Mucosa of gallbladder (tissue), 1 donor: Measurements from ENCODE around the gene P2RX7. TPM values are rescaled to one million over a fixed set of nuclear protein-coding genes. Genes with fewer than 3 reads are reported as not detected.
"Not testable (repeated sequence)": the region's sequence is repeated elsewhere in the genome, so short reads cannot be mapped to it uniquely, and the experiment has no call there.

ENCODE experiments used
- DNase-seq: peaks from one replicate; pipeline ENCODE4 v3.0.0-alpha.2; 2020; ENCODE audit warnings: low spot score
- total RNA-seq: library from RNA; stranded (reverse); gene quantifications from one replicate; pipeline ENCODE4 v1.2.1, GENCODE V29; 2021
- donor health status: DM: no; HTN: no; CAD: no.

Gene P2RX7
- total RNA-seq, 1 donor from 2014 or later, result 7.7 TPM

GRCh38 chr12:121170611-121171260 lies 38.1 kb downstream of the P2RX7 start:
- no peak for DNase-seq

- no peak for DNase-seq
These were observed 39.5 kb downstream of the P2RX7 start for GRCh38 chr12:121172145-121172544.

DNA sequence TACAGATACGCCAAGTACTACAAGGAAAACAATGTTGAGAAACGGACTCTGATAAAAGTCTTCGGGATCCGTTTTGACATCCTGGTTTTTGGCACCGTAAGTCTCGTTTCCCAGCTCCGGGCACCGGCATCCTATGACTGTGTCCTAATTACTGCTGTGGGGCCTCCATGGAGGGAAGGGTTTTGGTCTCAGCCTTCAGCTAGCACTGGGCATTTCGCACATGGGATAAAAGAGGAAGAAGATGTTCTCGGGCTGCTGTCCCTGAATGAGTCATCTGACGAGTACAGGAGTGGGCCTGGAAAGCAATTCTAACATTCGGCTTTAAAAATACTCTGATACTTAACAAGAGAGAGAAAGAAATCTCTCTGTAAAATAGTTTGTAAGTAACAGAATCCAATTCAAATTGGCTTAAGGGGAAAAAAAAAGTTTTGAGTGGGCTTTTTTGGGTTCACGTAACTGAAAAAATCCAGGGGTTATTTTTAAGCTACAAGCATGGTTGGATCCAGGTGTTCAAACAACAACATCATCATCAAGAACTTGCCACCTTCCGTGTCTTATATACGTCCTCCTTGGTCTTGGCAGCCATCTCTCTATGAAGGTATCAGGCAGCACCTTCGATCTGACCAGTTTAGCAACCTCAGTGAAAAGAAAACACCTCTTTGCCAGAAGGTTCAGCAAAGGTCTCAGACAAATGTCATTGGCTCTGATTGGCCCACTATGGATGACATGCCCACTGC lies 42.9 kb downstream of the P2RX7 start:
- no peak for DNase-seq

GRCh38 chr12:121176826-121177529 lies 44.3 kb downstream of the P2RX7 start:
- DNase-seq, result no peak

DNA sequence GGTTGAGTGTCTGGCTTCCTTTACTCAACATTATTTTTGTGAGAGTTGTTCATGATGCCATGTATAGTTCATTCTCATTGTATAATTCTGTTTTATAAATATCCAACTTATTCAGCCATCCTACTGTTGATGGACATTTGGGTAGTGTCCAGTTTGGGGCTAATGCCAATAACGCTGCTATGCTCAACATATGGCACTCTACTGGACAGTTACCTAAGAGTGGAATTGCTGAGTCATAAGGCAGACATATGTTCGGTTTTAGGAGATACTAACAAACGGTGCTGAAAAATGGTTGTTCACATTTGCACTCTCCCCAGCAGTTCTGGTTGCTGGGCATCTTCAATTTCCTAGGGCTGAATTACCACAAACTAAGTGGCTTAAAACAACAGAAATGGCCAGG lies 48.5 kb downstream of the P2RX7 start:
- no peak for DNase-seq

DNA sequence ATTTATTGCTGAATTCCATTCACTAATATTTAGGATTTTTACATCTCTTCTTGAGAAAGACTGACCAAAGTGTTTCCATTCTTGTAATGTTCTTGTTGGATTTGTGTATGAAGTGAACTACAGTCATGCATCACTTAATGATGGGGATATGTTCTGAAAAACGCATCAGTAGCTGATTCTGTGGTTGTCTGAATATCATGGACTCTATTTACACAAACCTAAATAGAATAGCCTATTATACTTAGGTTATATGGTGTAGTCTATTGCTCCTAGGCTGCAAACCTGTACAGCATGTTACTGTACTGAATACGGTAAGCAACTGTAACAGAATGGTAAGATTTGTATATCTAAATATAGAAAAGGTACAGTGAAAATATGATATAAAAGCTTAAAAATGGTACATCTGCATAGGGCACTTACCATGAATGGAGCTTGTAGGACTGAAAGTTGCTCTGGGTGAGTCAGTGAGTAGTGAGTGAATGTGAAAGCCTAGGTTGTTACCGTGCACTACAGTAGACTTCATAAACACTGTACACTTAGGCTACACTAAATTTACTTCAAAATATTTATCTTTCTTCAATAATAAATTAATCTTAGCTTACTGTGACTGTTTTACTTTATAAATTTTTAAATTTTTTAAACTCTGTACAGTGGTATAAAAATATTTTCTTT lies 49.7 kb downstream of the P2RX7 start:
- DNase-seq, result no peak

DNA sequence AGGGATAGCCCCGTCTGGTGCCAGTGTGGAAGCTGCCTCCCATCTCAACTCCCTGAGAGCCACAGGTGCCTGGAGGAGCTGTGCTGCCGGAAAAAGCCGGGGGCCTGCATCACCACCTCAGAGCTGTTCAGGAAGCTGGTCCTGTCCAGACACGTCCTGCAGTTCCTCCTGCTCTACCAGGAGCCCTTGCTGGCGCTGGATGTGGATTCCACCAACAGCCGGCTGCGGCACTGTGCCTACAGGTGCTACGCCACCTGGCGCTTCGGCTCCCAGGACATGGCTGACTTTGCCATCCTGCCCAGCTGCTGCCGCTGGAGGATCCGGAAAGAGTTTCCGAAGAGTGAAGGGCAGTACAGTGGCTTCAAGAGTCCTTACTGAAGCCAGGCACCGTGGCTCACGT lies 51.7 kb downstream of the P2RX7 start:
- DNase-seq, result no peak

GRCh38 chr12:121184984-121185889 lies 52.6 kb downstream of the P2RX7 start:
- DNase-seq, result no peak

GRCh38 chr12:121186826-121187225 lies 54.1 kb downstream of the P2RX7 start:
- DNase-seq, result no peak

GRCh38 chr12:121187501-121187900 lies 54.8 kb downstream of the P2RX7 start:
- DNase-seq, result no peak

DNA sequence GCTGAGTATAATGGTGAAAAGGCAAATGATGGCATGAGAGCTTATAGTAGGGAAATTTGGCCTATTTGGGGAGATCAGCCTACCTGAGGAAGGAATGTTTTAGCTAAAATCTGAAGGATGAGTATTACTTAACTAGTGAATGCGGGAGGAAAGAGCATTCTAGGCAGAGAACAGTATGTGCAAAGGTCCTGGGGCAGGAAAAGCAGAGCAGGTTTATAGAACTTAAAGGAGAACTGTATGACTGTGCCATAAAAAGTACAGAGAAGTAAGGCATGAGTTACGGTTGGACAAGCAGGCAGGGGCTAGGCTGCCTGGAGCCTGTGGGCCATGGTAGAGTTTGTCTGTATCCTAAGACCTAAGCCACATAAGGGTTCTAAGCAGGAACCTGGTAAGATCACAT lies 55.6 kb downstream of the P2RX7 start:
- no peak for DNase-seq

DNA sequence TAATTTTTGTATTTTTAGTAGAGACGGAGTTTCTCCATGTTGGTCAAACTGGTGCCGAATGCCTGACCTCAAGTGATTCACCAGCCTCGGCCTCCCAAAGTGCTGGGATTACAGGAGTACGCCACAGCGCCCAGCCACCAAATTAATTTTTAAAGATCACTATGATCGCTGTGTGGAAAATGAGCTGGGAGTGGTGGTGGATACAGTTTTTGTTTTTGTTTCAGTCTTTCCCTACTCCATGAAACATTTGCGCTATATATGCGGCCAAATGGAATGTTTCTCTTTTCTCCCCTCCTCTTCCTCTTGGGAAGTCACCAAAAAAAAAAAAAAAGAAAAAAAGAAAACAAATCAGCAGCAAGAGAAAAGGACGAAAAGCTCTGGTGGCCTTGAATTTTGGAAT lies 56.5 kb downstream of the P2RX7 start:
- no peak for DNase-seq

GRCh38 chr12:121189619-121190155 lies 57.0 kb downstream of the P2RX7 start:
- no peak for DNase-seq

DNA sequence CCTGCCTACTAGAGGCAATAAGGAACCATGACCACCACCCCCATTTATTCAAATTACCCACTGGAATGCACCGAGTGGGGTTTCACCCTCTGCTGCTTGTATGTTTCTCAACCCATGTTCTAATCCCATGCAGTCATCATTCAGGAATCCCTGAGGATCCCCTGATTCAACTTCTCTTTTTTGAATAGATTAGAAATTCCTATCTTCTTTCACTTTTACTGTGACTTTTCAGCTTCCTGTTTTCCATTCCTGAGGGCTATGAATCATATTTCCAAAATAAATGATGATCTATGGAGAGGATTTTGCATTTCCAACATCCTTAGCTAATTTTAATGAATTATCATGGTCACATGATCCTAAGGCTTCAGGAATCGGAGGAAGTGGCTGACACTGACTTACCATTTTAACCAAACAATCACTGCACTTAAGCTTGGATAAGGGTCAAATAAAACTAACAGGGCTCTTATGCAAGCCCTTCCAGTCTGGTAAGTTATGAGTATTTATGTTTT lies 57.9 kb downstream of the P2RX7 start:
- DNase-seq, result no peak

- no peak for DNase-seq
These were observed 58.5 kb downstream of the P2RX7 start for GRCh38 chr12:121191151-121191550.

GRCh38 chr12:121196902-121197301 lies 64.2 kb downstream of the P2RX7 start:
- DNase-seq, result no peak

DNA sequence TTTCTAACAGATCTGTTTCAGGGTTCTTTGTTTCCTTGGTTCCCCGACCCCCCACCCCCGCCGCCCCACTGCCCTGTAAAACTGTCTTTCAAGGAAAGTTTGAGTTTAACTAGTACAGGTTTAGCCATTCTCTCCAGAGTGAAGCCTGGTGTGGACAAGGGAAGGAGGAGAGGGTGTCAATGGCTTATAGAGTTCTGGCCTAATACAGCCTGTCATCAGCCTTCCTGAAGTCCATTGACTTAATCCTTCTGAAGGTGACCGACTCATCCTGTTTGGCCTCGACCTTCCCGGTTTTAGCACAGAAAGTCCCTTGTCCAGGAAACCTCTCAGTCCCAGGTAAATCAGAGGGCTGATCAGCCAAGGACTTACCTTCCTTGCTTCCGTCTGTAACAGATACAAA lies 66.3 kb downstream of the P2RX7 start:
- DNase-seq, result no peak

DNA sequence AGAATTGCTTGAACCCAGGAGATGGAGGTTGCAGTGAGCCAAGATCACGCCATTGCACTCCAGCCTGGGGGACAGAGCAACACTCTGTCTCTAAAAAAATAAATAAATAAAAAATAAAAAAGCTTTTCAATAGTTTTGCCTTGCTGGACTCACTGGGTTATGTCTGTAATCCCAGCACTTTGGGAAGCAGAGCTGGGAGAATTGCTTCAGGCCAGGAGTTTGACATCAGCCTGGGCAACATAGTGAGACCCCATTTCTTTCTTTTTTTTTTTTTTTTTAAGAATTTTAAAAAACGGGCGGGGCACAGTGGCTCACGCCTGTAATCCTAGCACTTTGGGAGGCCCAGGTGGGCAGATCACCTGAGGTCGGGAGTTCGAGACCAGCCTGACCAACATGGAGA lies 68.5 kb downstream of the P2RX7 start:
- DNase-seq, result not testable (repeated sequence)

- no peak for DNase-seq
These were observed 70.0 kb downstream of the P2RX7 start for GRCh38 chr12:121202407-121203355.

- no peak for DNase-seq
These were observed 70.8 kb downstream of the P2RX7 start for GRCh38 chr12:121203482-121203881.
